ENCODE measurements around the gene TMEM236. TPM values are rescaled to one million over a fixed set of nuclear protein-coding genes. Genes with fewer than 3 reads are reported as not detected.

TMEM236 gene
- total RNA-seq, 4 donors from 2014 or later: 0.34 to 1.2 (median 0.89) TPM

- no peaks in the 10 kb centered on the region for H3K9me3 ChIP-seq
- no peaks in the 10 kb centered on the region for H3K27me3 ChIP-seq
- intact Hi-C loops (cut with DNase I): no loop called here
- no peak for DNase-seq (ENCODE audit: extremely low spot score)
- H3K36me3 ChIP-seq: no peaks in the 10 kb centered on the region
- no peak overlapping the region for H3K4me3 ChIP-seq
- H3K4me1 ChIP-seq: peaks cover 0 to 27% (median 20%) of the 10 kb centered on the region in 4 donors
- peak overlapping the region in 2 of 4 donors; percentile 31 to 52 for H3K27ac ChIP-seq (replicated peaks in 1 of 4)
- TF ChIP-seq POLR2AphosphoS5 (IDR thresholded peaks at IDR 0.05) (peak; percentile 23 to 58), CTCF (IDR thresholded peaks at IDR 0.05) (peak in 1 of 3 experiments; percentile 16), POLR2A (IDR thresholded peaks at IDR 0.05; ENCODE audit: low read depth) (no peak), EP300 (IDR thresholded peaks at IDR 0.05) (no peak)
- WGBS: 29% methylated on average over 1 of the region's 1 CpG
Observed at GRCh38 chr10:17835688-17836087, 83.7 kb downstream of the TMEM236 start.

- Histone ChIP-seq H3K36me3 (no peaks in the 10 kb centered on the region), H3K9me3 (no peaks in the 10 kb centered on the region), H3K27ac (replicated peaks in 1 of 4) (no peak overlapping the region), H3K4me3 (peak overlapping the region; percentile 18 to 21 (median 18)), H3K27me3 (no peaks in the 10 kb centered on the region), H3K4me1 (peaks cover 0 to 27% (median 20%) of the 10 kb centered on the region in 4 donors)
- no peak for TF ChIP-seq EP300 (IDR thresholded peaks at IDR 0.05)
- TF ChIP-seq POLR2AphosphoS5 (IDR thresholded peaks at IDR 0.05): no peak
- TF ChIP-seq POLR2A (IDR thresholded peaks at IDR 0.05; ENCODE audit: low read depth): no peak
- no peak for TF ChIP-seq CTCF (IDR thresholded peaks at IDR 0.05)
- 20% methylated on average over 8 of the region's 8 CpGs for WGBS
- intact Hi-C loops (cut with DNase I): no loop called here
- DNase-seq (ENCODE audit: extremely low spot score): no peak
Observed at GRCh38 chr10:17836942-17837341, 84.9 kb downstream of the TMEM236 start.

GRCh38 chr10:17838080-17838648 lies 86.2 kb downstream of the TMEM236 start:
- WGBS: 62% methylated on average over 9 of the region's 9 CpGs
- Histone ChIP-seq H3K4me3 (no peak overlapping the region), H3K27me3 (no peaks in the 10 kb centered on the region), H3K36me3 (no peaks in the 10 kb centered on the region), H3K4me1 (peaks cover 0 to 27% (median 20%) of the 10 kb centered on the region in 4 donors), H3K27ac (replicated peaks in 1 of 4) (no peak overlapping the region), H3K9me3 (no peaks in the 10 kb centered on the region)
- DNase-seq (ENCODE audit: extremely low spot score): no peak
- intact Hi-C loops (cut with DNase I): no loop called here
- no peak for TF ChIP-seq POLR2A (IDR thresholded peaks at IDR 0.05; ENCODE audit: low read depth)
- no peak for TF ChIP-seq POLR2AphosphoS5 (IDR thresholded peaks at IDR 0.05)
- no peak for TF ChIP-seq EP300 (IDR thresholded peaks at IDR 0.05)
- no peak for TF ChIP-seq CTCF (IDR thresholded peaks at IDR 0.05)

GRCh38 chr10:17841050-17841449 lies 89.0 kb downstream of the TMEM236 start:
- TF ChIP-seq EP300 (IDR thresholded peaks at IDR 0.05): no peak
- Histone ChIP-seq H3K9me3 (no peaks in the 10 kb centered on the region), H3K4me3 (no peak overlapping the region), H3K4me1 (peaks cover 0 to 15% (median 12%) of the 10 kb centered on the region in 4 donors), H3K36me3 (no peaks in the 10 kb centered on the region), H3K27me3 (no peaks in the 10 kb centered on the region), H3K27ac (replicated peaks in 1 of 4) (no peak overlapping the region)
- WGBS: 84% methylated on average over 1 of the region's 1 CpG
- intact Hi-C loops (cut with DNase I): loop anchor here (10.0 kb wide), 1 partner anchor 284 kb away; no protein-coding TSS in a partner anchor
- DNase-seq (ENCODE audit: extremely low spot score): no peak

GRCh38 chr10:17842641-17843040 lies 90.6 kb downstream of the TMEM236 start:
- DNase-seq (ENCODE audit: extremely low spot score): no peak
- no peak for TF ChIP-seq POLR2A (IDR thresholded peaks at IDR 0.05; ENCODE audit: low read depth)
- no peak for TF ChIP-seq POLR2AphosphoS5 (IDR thresholded peaks at IDR 0.05)
- no peak for TF ChIP-seq EP300 (IDR thresholded peaks at IDR 0.05)
- no peak for TF ChIP-seq CTCF (IDR thresholded peaks at IDR 0.05)
- peaks cover 0 to 4% (median 0%) of the 10 kb centered on the region in 4 donors for H3K4me1 ChIP-seq
- no peaks in the 10 kb centered on the region for H3K9me3 ChIP-seq
- H3K27me3 ChIP-seq: no peaks in the 10 kb centered on the region
- H3K36me3 ChIP-seq: no peaks in the 10 kb centered on the region
- WGBS: 88% methylated on average over 5 of the region's 5 CpGs
- H3K27ac ChIP-seq (replicated peaks in 1 of 4): no peak overlapping the region
- no peak overlapping the region for H3K4me3 ChIP-seq
- intact Hi-C loops (cut with DNase I): loop anchor here (10.0 kb wide), 1 partner anchor 282 kb away; no protein-coding TSS in a partner anchor
